GM20431 (cell line): Measurements from ENCODE around the gene ZNF281.
"Not testable (repeated sequence)": the region's sequence is repeated elsewhere in the genome, so short reads cannot be mapped to it uniquely, and the experiment has no call there.

Source experiments
- in situ Hi-C: fragments of 300-500 bp; cut with MseI, MboI; formaldehyde crosslinking; loops from one replicate; pipeline ENCODE4 v1.15.0; 2020; ENCODE audit warnings: low sequenced_read_pairs; ENCODE audit not compliant: unreplicated experiment

The ZNF281 gene

DNA sequence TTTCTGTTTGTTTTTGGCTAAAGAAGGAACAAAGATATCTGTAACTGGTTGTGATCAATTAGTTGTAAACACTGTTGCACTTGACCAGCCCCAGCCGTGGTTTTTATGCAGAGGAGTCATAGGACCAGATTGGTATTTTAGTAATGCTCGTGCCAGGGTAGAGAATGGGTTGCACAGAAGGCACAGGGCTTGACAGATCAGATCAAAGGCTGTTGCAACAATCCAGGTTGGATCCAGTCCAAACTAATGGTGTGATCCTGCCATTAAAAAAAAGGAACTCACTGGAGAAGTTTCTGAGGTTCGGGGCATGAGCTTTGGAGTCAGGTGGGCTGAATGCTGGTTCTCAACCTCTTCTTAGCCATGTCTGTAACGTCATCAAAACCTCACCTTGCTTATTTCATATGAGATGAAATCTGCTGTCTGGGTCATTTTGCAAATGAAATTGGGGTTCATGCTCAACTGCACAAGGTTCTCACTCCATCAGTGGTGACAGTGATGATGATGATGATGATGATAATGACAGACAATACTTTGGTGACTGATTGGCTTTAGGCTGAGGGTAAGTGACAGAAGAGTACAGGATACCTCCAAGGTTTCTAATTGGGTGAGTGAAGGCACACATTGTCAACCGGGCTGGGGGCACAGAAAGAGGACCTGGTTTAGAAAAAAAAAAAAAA lies 43.1 kb downstream of the ZNF281 start:
- in situ Hi-C loops, result no loop called here

DNA sequence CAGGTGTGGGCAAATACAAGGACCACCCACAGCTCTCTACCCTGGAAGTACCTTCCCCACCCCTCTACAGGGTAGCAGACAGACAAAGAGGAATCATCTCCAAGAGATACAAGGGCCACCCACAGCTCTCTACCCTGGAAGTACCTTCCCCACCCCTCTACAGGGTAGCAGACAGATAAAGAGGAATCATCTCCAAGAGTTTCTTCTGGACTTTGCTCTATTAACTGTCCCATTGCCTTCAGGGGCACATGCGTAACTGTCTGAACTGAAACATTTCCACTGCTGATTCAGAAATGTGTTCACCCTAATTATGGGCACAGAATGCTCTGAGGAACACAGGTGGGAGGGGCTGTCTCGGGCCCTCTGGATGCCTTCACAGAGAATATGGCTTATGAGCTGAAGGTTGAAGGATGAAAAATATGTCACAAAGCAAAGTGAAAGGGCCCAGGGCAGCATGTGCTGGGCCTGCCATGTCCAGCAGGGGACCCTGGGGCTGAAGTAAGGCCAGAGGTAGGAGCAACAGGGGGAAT lies 43.9 kb downstream of the ZNF281 start:
- in situ Hi-C loops, result no loop called here

DNA sequence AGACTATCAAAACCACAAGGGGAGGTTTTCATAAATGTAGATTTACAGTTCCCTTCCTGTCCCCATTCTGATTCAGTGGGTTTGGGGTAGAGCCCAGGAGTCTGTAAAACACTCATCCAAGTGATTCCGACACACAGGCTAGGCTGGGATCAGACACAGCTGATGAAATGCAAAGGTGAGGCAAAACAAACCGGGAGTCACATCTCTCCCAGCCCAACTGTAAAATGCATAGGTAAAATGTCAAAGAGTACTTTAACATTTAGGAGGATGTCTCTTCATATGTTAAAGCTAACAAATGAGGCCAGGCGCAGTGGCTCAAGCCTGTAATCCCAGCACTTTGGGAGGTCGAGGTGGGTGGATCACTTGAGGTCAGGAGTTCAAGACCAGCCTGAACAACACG lies 45.0 kb downstream of the ZNF281 start:
- in situ Hi-C loops, result no loop called here

DNA sequence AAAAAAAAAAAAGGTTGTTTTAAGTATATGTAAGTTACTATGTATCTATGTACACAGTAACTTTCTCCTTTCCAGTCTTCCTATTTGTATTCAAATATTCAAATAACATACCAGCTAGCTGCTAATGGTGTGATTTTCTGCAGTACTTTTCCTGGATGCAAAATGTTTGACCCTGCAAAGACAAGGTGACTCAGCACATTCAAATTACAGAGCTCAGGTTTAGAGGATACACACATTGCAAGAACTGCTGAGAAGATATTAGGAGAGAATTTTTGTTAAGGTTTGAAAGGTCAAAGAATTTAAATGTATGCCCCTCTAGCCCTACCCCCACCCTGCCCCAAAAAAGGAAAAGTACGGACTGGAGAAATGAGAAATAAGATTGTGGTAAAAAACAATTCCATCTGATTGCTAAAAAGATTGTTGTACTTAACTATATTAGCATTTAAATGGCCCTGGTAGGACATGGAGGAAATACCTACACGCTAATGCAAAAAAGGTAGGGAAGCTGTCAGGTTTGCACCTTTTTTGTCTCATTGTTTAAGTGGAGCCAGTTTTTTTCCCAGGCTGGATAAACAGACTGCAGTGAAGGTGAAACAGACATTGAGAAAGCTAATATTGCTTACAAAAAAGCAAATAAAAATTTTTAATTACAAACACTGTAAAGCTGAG lies 45.6 kb downstream of the ZNF281 start:
- in situ Hi-C loops, result no loop called here

- in situ Hi-C loops, result no loop called here
Measured at GRCh38 chr1:200363264-200363933, 46.4 kb downstream of the ZNF281 start.

DNA sequence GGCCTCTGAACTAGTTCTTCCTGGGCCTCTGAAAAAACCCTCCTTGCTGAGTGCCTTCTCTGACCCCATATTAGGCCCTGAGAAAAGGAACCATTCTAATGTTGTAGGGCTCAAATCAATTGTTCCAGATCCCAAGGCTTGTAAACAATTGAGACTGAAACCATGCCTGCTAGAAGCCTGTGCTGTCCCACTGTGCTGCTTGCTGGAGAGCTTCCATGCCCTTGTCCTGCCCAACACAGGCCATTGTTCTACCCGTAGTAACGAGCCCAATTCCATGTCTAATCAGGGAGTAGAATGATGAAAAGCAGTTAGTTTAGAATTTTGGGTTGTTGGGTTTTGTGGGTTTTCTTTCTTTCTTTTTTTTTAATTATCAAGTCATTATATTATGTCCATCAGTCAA lies 47.4 kb downstream of the ZNF281 start:
- in situ Hi-C loops, result no loop called here

GRCh38 chr1:200359610-200360163 lies 50.1 kb downstream of the ZNF281 start:
- in situ Hi-C loops, result no loop called here

GRCh38 chr1:200357925-200358324 lies 51.9 kb downstream of the ZNF281 start:
- in situ Hi-C loops, result not testable (repeated sequence)

GRCh38 chr1:200355801-200356200 lies 54.0 kb downstream of the ZNF281 start:
- in situ Hi-C loops, result no loop called here
